Purkinje cell (primary cell): ENCODE results near the gene OR1E2. TPM values are rescaled to one million over a fixed set of nuclear protein-coding genes. Genes with fewer than 3 reads are reported as not detected.

Experiments used
- polyA plus RNA-seq: library from polyadenylated mRNA; unstranded; fragments of >200 nt; fragmentation: Nextera tagmentation; gene quantifications from 2 replicates; pipeline ENCODE4 v1.2.1, GENCODE V29; 2014

The OR1E2 gene, protein sequence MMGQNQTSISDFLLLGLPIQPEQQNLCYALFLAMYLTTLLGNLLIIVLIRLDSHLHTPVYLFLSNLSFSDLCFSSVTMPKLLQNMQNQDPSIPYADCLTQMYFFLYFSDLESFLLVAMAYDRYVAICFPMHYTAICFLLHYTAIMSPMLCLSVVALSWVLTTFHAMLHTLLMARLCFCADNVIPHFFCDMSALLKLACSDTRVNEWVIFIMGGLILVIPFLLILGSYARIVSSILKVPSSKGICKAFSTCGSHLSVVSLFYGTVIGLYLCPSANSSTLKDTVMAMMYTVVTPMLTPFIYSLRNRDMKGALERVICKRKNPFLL
- not detected in 2 replicates for polyA plus RNA-seq

DNA sequence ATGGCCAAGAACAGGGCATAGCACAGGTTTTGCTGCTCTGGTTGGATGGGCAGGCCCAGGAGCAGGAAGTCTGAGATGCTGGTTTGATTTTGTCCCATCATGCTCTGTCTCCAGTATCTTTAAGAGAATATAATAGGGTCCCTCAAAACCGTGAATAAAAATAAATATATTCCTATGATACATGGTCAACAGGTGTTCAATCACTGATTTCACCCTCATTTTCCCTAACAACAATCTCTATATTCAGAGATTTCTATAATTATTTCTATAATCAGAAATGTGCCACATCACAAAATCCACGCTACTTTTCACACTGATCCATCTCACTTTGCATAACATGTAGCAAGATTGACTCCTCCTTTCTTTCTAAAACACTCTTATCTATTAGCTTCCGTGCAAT is at the start of gene OR1E2:
Gene OR1E2 (minus strand): TSS at position 101 of the 400 bp plus-strand sequence. CDS start 0 bp downstream, at position 101.

DNA sequence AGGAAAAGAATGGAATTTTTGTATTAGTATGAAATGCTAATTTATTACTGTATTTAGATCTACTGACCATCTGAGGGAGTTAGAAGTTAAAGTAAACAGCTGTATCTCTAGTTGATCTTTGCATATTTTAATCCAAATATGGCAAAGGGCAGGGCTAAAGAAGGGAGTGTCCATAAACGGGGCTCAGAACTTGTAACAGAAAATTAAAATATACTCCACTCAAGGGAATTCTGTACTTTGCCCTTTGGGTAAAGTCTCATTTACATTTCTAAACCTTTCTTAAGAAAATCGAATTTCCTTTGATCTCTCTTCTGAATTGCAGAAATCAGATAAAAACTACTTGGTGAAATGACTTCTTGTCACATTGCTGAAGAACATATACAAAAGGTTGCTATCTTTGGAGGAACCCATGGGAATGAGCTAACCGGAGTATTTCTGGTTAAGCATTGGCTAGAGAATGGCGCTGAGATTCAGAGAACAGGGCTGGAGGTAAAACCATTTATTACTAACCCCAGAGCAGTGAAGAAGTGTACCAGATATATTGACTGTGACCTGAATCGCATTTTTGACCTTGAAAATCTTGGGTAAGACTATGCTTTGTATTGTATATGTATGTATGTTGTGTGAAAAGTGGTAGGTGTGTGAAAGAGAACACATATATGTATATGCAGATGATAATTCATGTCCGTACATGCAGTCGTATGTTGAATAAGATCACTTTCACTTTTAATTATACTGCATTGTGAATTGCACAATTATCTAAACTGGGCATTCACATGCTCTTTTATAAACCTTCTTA is 42.4 kb upstream of the OR1E2 start, which contains the start of gene ASPA:
Gene ASPA (plus strand): TSS at position 186 of the 799 bp plus-strand sequence. CDS start 163 bp downstream, at position 349.

DNA sequence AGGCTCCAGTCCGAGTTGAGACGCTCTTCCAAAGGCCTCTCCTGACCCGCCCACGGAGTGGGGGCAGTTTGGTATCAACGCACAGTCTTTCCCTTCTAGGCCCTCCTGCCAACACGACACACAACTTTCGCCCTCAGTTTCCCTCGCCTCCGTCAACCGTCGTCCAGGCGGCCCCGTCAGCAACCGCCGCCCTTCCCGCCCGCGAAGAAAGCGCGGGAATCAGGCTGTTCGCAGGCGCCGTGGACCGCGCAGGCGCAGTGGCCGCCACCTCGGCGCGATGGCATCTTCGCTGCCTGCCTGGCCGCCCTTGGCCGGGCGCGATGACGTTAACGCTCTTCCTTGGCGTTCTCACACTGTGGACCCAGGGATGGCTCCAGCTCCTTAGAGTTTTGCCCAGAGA is 38.0 kb upstream of the OR1E2 start, which contains the start of gene SPATA22:
Gene SPATA22 (minus strand): TSS at position 221 of the 400 bp plus-strand sequence. CDS start 2,494 bp downstream, outside the sequence.

DNA sequence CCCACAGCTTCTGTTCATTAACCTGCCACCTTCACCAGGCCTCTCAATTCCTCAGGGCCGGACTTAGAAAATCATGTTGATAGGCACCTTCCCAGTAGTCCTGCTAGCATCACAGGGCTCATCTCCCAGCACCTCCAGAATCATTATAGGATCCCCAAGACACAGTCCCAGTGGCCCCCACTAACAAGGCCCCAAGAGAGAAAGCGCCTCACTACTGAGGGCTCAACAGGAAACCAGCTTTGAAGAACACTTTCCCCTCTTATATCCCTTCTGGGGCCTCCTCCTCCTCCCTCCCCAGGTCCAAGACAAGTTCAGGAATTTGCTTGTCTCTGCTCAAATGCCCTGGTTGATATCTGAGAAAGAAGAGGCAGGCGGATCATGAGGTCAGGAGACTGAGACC is 22.6 kb downstream of the OR1E2 start, which contains the start of gene OR3A3:
Gene OR3A3 (plus strand): TSS at position 301 of the 400 bp plus-strand sequence.

DNA sequence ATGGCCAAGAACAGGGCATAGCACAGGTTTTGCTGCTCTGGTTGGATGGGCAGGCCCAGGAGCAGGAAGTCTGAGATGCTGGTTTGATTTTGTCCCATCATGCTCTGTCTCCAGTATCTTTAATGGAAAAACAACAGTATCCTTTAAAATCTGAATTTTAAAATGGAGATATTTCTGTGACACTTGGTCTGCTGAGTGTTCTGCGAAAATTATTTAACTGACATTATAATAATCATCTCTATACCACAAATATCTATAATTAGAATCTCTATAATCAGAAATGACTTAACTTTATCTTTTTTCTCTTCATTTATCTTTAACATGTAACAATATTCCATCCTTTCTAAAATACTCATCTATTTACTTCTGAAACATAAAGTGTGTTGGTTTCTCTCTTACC is 35.3 kb downstream of the OR1E2 start, which contains the start of gene OR1E1:
Gene OR1E1 (minus strand): TSS at position 101 of the 400 bp plus-strand sequence. CDS start 0 bp downstream, at position 101.

DNA sequence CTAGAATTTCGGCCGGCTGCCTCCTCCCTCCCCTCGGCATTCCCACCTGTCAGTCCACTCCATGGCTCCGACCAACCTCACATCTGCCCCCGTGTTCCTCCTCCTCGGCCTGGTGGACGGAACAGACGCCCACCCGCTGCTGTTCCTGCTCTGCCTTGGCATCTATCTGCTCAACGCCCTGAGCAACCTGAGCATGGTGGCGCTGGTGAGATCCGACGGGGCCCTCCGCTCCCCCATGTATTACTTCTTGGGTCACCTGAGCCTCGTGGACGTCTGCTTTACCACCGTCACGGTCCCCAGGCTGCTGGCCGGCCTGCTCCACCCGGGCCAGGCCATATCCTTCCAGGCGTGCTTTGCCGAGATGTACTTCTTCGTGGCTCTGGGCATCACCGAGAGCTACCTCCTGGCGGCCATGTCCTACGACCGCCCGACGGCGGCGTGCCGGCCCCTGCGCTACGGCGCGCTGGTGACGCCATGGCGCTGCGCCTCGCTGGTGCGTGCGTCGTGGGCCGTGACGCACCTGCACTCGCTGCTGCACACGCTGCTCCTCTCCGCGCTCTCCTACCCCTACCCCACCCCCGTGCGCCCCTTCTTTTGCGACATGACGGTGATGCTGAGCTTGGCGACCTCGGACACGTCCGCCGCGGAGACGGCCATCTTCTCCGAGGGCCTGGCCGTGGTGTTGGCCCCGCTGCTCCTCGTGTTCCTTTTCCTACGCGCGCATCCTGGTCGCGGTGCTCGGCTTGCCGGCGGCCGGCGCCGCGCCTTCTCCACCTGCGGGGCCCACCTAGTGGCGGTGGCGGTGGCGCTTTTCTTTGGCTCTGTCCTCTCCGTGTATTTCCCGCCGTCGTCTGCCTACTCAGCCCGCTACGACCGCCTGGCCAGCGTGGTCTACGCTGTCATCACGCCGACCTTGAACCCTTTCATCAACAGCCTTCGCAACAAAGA is 47.5 kb downstream of the OR1E2 start, which contains the start of gene OR3A2:
Gene OR3A2 (minus strand): TSS at position 440 of the 948 bp plus-strand sequence.

Other genes starting within 250 kb of the OR1E2 start
- not detected in 2 replicates for gene OR1A2, start 236.3 kb downstream of the OR1E2 start, polyA plus RNA-seq
- gene OR1A1, start 226.2 kb downstream of the OR1E2 start, polyA plus RNA-seq, result 0.08 TPM in 1 of 2 replicates, not detected in the other
- not detected in 2 replicates for gene OR3A1, start 135.5 kb downstream of the OR1E2 start, polyA plus RNA-seq
- gene OR3A2, start 47.5 kb downstream of the OR1E2 start, polyA plus RNA-seq, result 1.8 and 3.4 TPM in 2 replicates
- gene OR1E1, start 35.4 kb downstream of the OR1E2 start, polyA plus RNA-seq, result not detected in 2 replicates
- not detected in 2 replicates for gene OR3A3, start 22.5 kb downstream of the OR1E2 start, polyA plus RNA-seq
- gene SPATA22, start 38.0 kb upstream of the OR1E2 start, polyA plus RNA-seq, result not detected in 2 replicates
- gene ASPA, start 42.2 kb upstream of the OR1E2 start, polyA plus RNA-seq, result 4.4 and 9.6 TPM in 2 replicates
- gene TRPV3, start 124.0 kb upstream of the OR1E2 start, polyA plus RNA-seq, result 0.07 and 0.59 TPM in 2 replicates
- gene TRPV1, start 175.6 kb upstream of the OR1E2 start, polyA plus RNA-seq, result 0.39 and 0.71 TPM in 2 replicates
- gene SHPK, start 202.4 kb upstream of the OR1E2 start, polyA plus RNA-seq, result 0.98 and 1.1 TPM in 2 replicates
- 3.0 TPM in 1 of 2 replicates, not detected in the other for gene CTNS, start 202.9 kb upstream of the OR1E2 start, polyA plus RNA-seq
- 1.3 and 6.0 TPM in 2 replicates for gene TAX1BP3, start 234.7 kb upstream of the OR1E2 start, polyA plus RNA-seq
- 34.0 and 53.0 TPM in 2 replicates for gene EMC6, start 235.0 kb upstream of the OR1E2 start, polyA plus RNA-seq